Liver (tissue), 3 donors: ENCODE results near the gene CYLC1.

ENCODE experiments used
- ATF3 ChIP-seq: IDR thresholded peaks from 2 replicates; pipeline ENCODE4 v1.6.1; 2016; ENCODE audit warnings: antibody characterized with exemption
- CTCF ChIP-seq: fragments of 150-350 bp; IDR thresholded peaks from 2 replicates; pipeline ENCODE4 v1.5.1; 2017; ENCODE audit warnings: improper control_type of control experiment, low read depth, low read length; ENCODE audit not compliant: missing input control
- EGR1 ChIP-seq, 2 donors: IDR thresholded peaks; 2 replicates each; pipeline ENCODE4 v1.6.1; 2016 to 2018; ENCODE audit warnings: antibody characterized with exemption in 2 of 2, low read depth in 2 of 2
- GABPA ChIP-seq, 2 donors: IDR thresholded peaks in 1 of 2; conservative IDR thresholded peaks in 1 of 2; 2 replicates each; pipeline ENCODE4 v1.6.1; 2016; ENCODE audit warnings: antibody characterized with exemption in 2 of 2, mild to moderate bottlenecking in 1 of 2, moderate library complexity in 1 of 2
- JUND ChIP-seq, 2 donors: IDR thresholded peaks; 2 replicates each; pipeline ENCODE4 v1.6.1; 2016; ENCODE audit warnings: antibody characterized with exemption in 2 of 2
- MAX ChIP-seq: IDR thresholded peaks from 2 replicates; pipeline ENCODE4 v1.6.1; 2016; ENCODE audit warnings: antibody characterized with exemption
- RAD21 ChIP-seq, 2 donors: IDR thresholded peaks; 2 replicates each; pipeline ENCODE4 v1.6.1; 2016; ENCODE audit warnings: antibody characterized with exemption in 2 of 2, mild to moderate bottlenecking in 2 of 2
- REST ChIP-seq: IDR thresholded peaks from 2 replicates; pipeline ENCODE4 v1.6.1; 2016; ENCODE audit warnings: antibody characterized with exemption, mild to moderate bottlenecking
- SP1 ChIP-seq: IDR thresholded peaks from 2 replicates; pipeline ENCODE4 v1.6.1; 2018; ENCODE audit warnings: antibody characterized with exemption, mild to moderate bottlenecking
- TAF1 ChIP-seq: conservative IDR thresholded peaks from 2 replicates; pipeline ENCODE4 v1.6.1; 2016; ENCODE audit warnings: antibody characterized with exemption, mild to moderate bottlenecking
- ZBTB33 ChIP-seq: IDR thresholded peaks from 2 replicates; pipeline ENCODE4 v1.6.1; 2016; ENCODE audit warnings: antibody characterized with exemption
- donor health status: healthy.
- donor health status: healthy.

- TF ChIP-seq CTCF (no peak), ZBTB33 (no peak), MAX (no peak), EGR1 (IDR thresholded peaks at IDR 0.05; ENCODE audit: low read depth in 2 of 2) (no peak), SP1 (no peak), ATF3 (no peak), REST (no peak), JUND (IDR thresholded peaks at IDR 0.05) (no peak), TAF1 (no peak), RAD21 (IDR thresholded peaks at IDR 0.05) (no peak), GABPA (IDR thresholded peaks at IDR 0.05 in 1 of 2, conservative IDR thresholded peaks at IDR 0.05 in 1 of 2) (no peak)
These were observed 31.1 kb upstream of the CYLC1 start for GRCh38 chrX:83829874-83830273.
